PC-3 (cell line): ENCODE results near the gene WDR26.

Experiments used
- EZH2 ChIP-seq: fragments of 300-600 bp; sonication (generic); IDR thresholded peaks from one replicate; pipeline ENCODE4 v1.6.1; 2017; ENCODE audit warnings: antibody characterized with exemption, mild to moderate bottlenecking, low read length; ENCODE audit not compliant: unreplicated experiment
- EZH2phosphoT487 ChIP-seq: fragments of 300-600 bp; sonication (generic); IDR thresholded peaks from 2 replicates; pipeline ENCODE4 v1.6.1; 2018; ENCODE audit warnings: mild to moderate bottlenecking, antibody characterized with exemption, low read length, borderline replicate concordance
- TF ChIP-seq, protein P1 (sequence below): fragments of 300-600 bp; sonication (generic); conservative IDR thresholded peaks from 2 replicates; pipeline ENCODE4 v1.5.1; 2017; ENCODE audit warnings: antibody characterized with exemption, low read depth, mild to moderate bottlenecking, low read length

DNA sequence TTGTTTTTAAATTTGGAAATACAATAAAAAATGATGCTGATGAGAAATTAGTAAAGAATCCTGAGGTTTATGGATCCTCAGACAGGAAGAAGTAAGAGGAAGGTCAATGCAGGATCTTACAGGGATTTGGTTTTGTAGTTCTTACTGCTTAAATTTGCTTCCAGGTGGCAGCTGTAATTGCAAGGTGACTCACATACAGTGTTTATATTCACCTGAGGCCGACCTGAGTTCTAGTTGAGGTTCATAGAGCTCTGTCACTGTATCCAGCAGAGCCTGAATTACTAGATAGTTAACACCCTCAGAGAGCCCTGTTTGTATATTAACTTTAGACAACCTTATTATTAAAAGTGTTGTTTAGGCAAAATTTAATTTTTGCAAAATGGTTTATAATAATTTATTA lies 1.4 kb upstream of the WDR26 start:
- TF ChIP-seq, protein P1, sequence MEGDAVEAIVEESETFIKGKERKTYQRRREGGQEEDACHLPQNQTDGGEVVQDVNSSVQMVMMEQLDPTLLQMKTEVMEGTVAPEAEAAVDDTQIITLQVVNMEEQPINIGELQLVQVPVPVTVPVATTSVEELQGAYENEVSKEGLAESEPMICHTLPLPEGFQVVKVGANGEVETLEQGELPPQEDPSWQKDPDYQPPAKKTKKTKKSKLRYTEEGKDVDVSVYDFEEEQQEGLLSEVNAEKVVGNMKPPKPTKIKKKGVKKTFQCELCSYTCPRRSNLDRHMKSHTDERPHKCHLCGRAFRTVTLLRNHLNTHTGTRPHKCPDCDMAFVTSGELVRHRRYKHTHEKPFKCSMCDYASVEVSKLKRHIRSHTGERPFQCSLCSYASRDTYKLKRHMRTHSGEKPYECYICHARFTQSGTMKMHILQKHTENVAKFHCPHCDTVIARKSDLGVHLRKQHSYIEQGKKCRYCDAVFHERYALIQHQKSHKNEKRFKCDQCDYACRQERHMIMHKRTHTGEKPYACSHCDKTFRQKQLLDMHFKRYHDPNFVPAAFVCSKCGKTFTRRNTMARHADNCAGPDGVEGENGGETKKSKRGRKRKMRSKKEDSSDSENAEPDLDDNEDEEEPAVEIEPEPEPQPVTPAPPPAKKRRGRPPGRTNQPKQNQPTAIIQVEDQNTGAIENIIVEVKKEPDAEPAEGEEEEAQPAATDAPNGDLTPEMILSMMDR, result no peak
- TF ChIP-seq EZH2 (no peak), EZH2phosphoT487 (no peak)
